Trophoblast cell (in vitro differentiated cells and primary cell): ENCODE measurements around the gene RPL15. TPM values are rescaled to one million over a fixed set of nuclear protein-coding genes. Genes with fewer than 3 reads are reported as not detected.

ENCODE experiments used
- DNase-seq, 2 donors: peaks; one replicate each; pipeline ENCODE4 v3.0.0-alpha.2; 2016
- H2AFZ ChIP-seq: 2 replicates; pipeline ENCODE4 v1.6.1; 2013; ENCODE audit warnings: low read length, moderate library complexity, mild to moderate bottlenecking; ENCODE audit not compliant: insufficient read depth, poor library complexity
- H2AK5ac ChIP-seq: 2 replicates; pipeline ENCODE4 v1.6.1; 2013; ENCODE audit warnings: mild to moderate bottlenecking, low read length
- H2BK120ac ChIP-seq: 2 replicates; pipeline ENCODE4 v1.6.1; 2013; ENCODE audit warnings: low read length, mild to moderate bottlenecking, moderate library complexity; ENCODE audit not compliant: insufficient read depth, poor library complexity
- H2BK12ac ChIP-seq: 2 replicates; pipeline ENCODE4 v1.6.1; 2013; ENCODE audit warnings: mild to moderate bottlenecking, low read length, moderate library complexity
- H2BK5ac ChIP-seq: 2 replicates; pipeline ENCODE4 v1.6.1; 2013; ENCODE audit warnings: low read length, low read depth, moderate library complexity, mild to moderate bottlenecking; ENCODE audit not compliant: poor library complexity
- H3K14ac ChIP-seq: 2 replicates; pipeline ENCODE4 v1.6.1; 2013; ENCODE audit warnings: mild to moderate bottlenecking, low read length
- H3K18ac ChIP-seq: 2 replicates; pipeline ENCODE4 v1.6.1; 2013; ENCODE audit warnings: mild to moderate bottlenecking, low read length
- H3K23ac ChIP-seq: 2 replicates; pipeline ENCODE4 v1.6.1; 2013; ENCODE audit warnings: low read length
- H3K27ac ChIP-seq: 2 replicates; pipeline ENCODE4 v1.5.1; 2013; ENCODE audit warnings: low read depth, mild to moderate bottlenecking, inconsistent platforms, low read length, moderate library complexity
- H3K27me3 ChIP-seq: 2 replicates; pipeline ENCODE4 v1.6.1; 2013; ENCODE audit warnings: inconsistent platforms, mild to moderate bottlenecking, low read length, moderate library complexity; ENCODE audit not compliant: insufficient read depth
- H3K36me3 ChIP-seq, 2 experiments: 1 replicate in 1 of 2; 2 replicates in 1 of 2; pipeline ENCODE4 v1.6.1; 2013; ENCODE audit warnings: low read length in 2 of 2, mild to moderate bottlenecking in 2 of 2, moderate library complexity in 1 of 2; ENCODE audit not compliant: insufficient read depth in 2 of 2, control insufficient read depth in 1 of 2
- H3K4ac ChIP-seq: 2 replicates; pipeline ENCODE4 v1.6.1; 2013; ENCODE audit warnings: low read depth, mild to moderate bottlenecking, low read length, moderate library complexity
- H3K4me1 ChIP-seq, 2 experiments: 1 replicate in 1 of 2; 2 replicates in 1 of 2; pipeline ENCODE4 v1.6.1; 2013; ENCODE audit warnings: low read length in 2 of 2, mild to moderate bottlenecking in 2 of 2, moderate library complexity in 1 of 2; ENCODE audit not compliant: insufficient read depth in 2 of 2, control insufficient read depth in 1 of 2
- H3K4me2 ChIP-seq: 2 replicates; pipeline ENCODE4 v1.6.1; 2013; ENCODE audit warnings: inconsistent platforms, mild to moderate bottlenecking, low read length, moderate library complexity
- H3K4me3 ChIP-seq: 2 replicates; pipeline ENCODE4 v1.5.1; 2013; ENCODE audit warnings: mild to moderate bottlenecking, low read depth, low read length, inconsistent platforms
- H3K79me1 ChIP-seq: one replicate; pipeline ENCODE4 v1.6.1; 2013; ENCODE audit warnings: low read length
- H3K79me2 ChIP-seq: 2 replicates; pipeline ENCODE4 v1.6.1; 2013; ENCODE audit warnings: low read length, mild to moderate bottlenecking; ENCODE audit not compliant: control insufficient read depth, insufficient read depth, poor library complexity
- H3K9ac ChIP-seq: 2 replicates; pipeline ENCODE4 v1.6.1; 2013; ENCODE audit warnings: mild to moderate bottlenecking, low read length
- H3K9me3 ChIP-seq: 2 replicates; pipeline ENCODE4 v1.6.1; 2013; ENCODE audit warnings: low read depth, mild to moderate bottlenecking, control low read depth, inconsistent platforms, low read length; ENCODE audit not compliant: insufficient read depth
- H4K12ac ChIP-seq: 2 replicates; pipeline ENCODE4 v1.6.1; 2013; ENCODE audit warnings: low read depth, mild to moderate bottlenecking, low read length, moderate library complexity
- H4K8ac ChIP-seq: 2 replicates; pipeline ENCODE4 v1.6.1; 2013; ENCODE audit warnings: low read depth, mild to moderate bottlenecking, low read length, moderate library complexity
- H4K91ac ChIP-seq: one replicate; pipeline ENCODE4 v1.6.1; 2013; ENCODE audit warnings: low read depth, mild to moderate bottlenecking, low read length, moderate library complexity
- WGBS: extraction: QIAGEN DNeasy Blood & Tissue Kit; methylation state at CpG from one replicate; pipeline ENCODE4 v1.1.7; 2013; ENCODE audit warnings: missing lambda C conversion rate; ENCODE audit not compliant: insufficient read length, insufficient coverage; ENCODE audit errors: extremely low coverage; 5-methylcytosine and 5-hydroxymethylcytosine counted together
- polyA plus RNA-seq: library from polyadenylated mRNA; stranded (reverse); fragments of 200-250 nt; gene quantifications from 2 replicates; pipeline ENCODE4 v1.2.3, GENCODE V29; 2013

The RPL15 gene
- polyA plus RNA-seq: 2,209 and 2,294 TPM in 2 replicates

- H2AK5ac ChIP-seq: peak within 1 kb of the TSS; percentile 55
These were observed at the start of gene RPL15, which contains the start of gene NKIRAS1 for GRCh38 chr3:23916886-23917678. RPL15 (plus strand) TSS chr3:23917132; CDS start chr3:23917860, 728 bp downstream. NKIRAS1 (minus strand) TSS chr3:23916990; CDS start chr3:23910904, 6,086 bp downstream.

GRCh38 chr3:23867400-23867799 lies 49.5 kb upstream of the RPL15 start:
- H3K9ac ChIP-seq: no peak overlapping the region

More at GRCh38 chr3:23916886-23917678, at the start of gene RPL15, which contains the start of gene NKIRAS1:
- Histone ChIP-seq H2AFZ (peak within 1 kb of the TSS; percentile 48), H3K4me1 (peaks cover 0 to 6% of the 10 kb centered on the region in 2 experiments), H2BK120ac (peak within 1 kb of the TSS; percentile 9), H3K14ac (peak within 1 kb of the TSS; percentile 93), H4K91ac (peak within 1 kb of the TSS; percentile 65), H4K8ac (peak within 1 kb of the TSS; percentile 84), H3K4me3 (peak within 1 kb of the TSS; percentile 97), H3K9ac (peak within 1 kb of the TSS; percentile 98), H3K23ac (no peak within 1 kb of the TSS), H3K9me3 (no peaks in the 10 kb centered on the region), H3K4ac (peak within 1 kb of the TSS; percentile 97), H3K27me3 (peaks cover 2% of the 10 kb centered on the region), H3K36me3 (peaks cover 4 to 17% of the 10 kb centered on the region in 2 experiments), H3K79me2 (peaks cover 17% of the 10 kb centered on the region), H4K12ac (peak within 1 kb of the TSS; percentile 48), H2BK12ac (no peak within 1 kb of the TSS), H3K79me1 (peaks cover 14% of the 10 kb centered on the region), H3K18ac (peak within 1 kb of the TSS; percentile 70), H3K4me2 (peak within 1 kb of the TSS; percentile 84), H2BK5ac (peak within 1 kb of the TSS; percentile 34), H3K27ac (peak within 1 kb of the TSS; percentile 31)
- peak; percentile 97 for DNase-seq
- no CpG with 5 or more reads among the region's 64 CpGs for WGBS

GRCh38 chr3:23867838-23868237 lies 49.1 kb upstream of the RPL15 start:
- Histone ChIP-seq H2BK12ac (no peak overlapping the region), H3K79me1 (no peaks in the 10 kb centered on the region), H4K91ac (no peak overlapping the region), H3K79me2 (no peaks in the 10 kb centered on the region), H3K9me3 (no peaks in the 10 kb centered on the region), H3K27me3 (no peaks in the 10 kb centered on the region), H3K18ac (no peak overlapping the region), H3K23ac (no peak overlapping the region), H4K8ac (no peak overlapping the region), H3K36me3 (no peaks in the 10 kb centered on the region), H3K4me2 (no peak overlapping the region), H3K4ac (no peak overlapping the region), H3K27ac (no peak overlapping the region), H3K4me1 (peaks cover 13% of the 10 kb centered on the region in 2 experiments), H2AK5ac (no peak overlapping the region), H2BK5ac (no peak overlapping the region), H3K9ac (no peak overlapping the region), H4K12ac (no peak overlapping the region), H3K4me3 (no peak overlapping the region), H2AFZ (no peak overlapping the region), H2BK120ac (no peak overlapping the region), H3K14ac (no peak overlapping the region)
- WGBS: no CpG with 5 or more reads among the region's 1 CpG
- DNase-seq: no peak

More at GRCh38 chr3:23867400-23867799, 49.5 kb upstream of the RPL15 start:
- Histone ChIP-seq H3K79me2 (no peaks in the 10 kb centered on the region), H3K18ac (no peak overlapping the region), H3K4me1 (peaks cover 13% of the 10 kb centered on the region in 2 experiments), H2AK5ac (no peak overlapping the region), H4K8ac (no peak overlapping the region), H3K4ac (no peak overlapping the region), H3K27ac (no peak overlapping the region), H2BK120ac (no peak overlapping the region), H2BK12ac (no peak overlapping the region), H3K36me3 (no peaks in the 10 kb centered on the region), H3K27me3 (no peaks in the 10 kb centered on the region), H3K4me2 (no peak overlapping the region), H3K79me1 (no peaks in the 10 kb centered on the region), H3K14ac (no peak overlapping the region), H3K9me3 (no peaks in the 10 kb centered on the region), H3K23ac (no peak overlapping the region), H2BK5ac (no peak overlapping the region), H4K12ac (no peak overlapping the region), H3K4me3 (no peak overlapping the region), H4K91ac (no peak overlapping the region), H2AFZ (no peak overlapping the region)
- WGBS: no CpG with 5 or more reads among the region's 1 CpG
- no peak for DNase-seq

GRCh38 chr3:23869977-23870662 lies 46.8 kb upstream of the RPL15 start:
- no CpG with 5 or more reads among the region's 4 CpGs for WGBS
- H4K91ac ChIP-seq: no peak overlapping the region
- H3K4me3 ChIP-seq: no peak overlapping the region
- no peaks in the 10 kb centered on the region for H3K79me1 ChIP-seq
- H2BK5ac ChIP-seq: no peak overlapping the region
- H4K8ac ChIP-seq: no peak overlapping the region
- H3K27me3 ChIP-seq: no peaks in the 10 kb centered on the region
- H2AFZ ChIP-seq: no peak overlapping the region
- no peaks in the 10 kb centered on the region for H3K79me2 ChIP-seq
- H3K23ac ChIP-seq: no peak overlapping the region
- H3K4me1 ChIP-seq: peaks cover 8 to 13% of the 10 kb centered on the region in 2 experiments
- H3K9ac ChIP-seq: no peak overlapping the region
- H2AK5ac ChIP-seq: no peak overlapping the region
- H2BK12ac ChIP-seq: no peak overlapping the region
- H3K27ac ChIP-seq: no peak overlapping the region
- no peak overlapping the region for H3K4ac ChIP-seq
- no peaks in the 10 kb centered on the region for H3K9me3 ChIP-seq
- H3K4me2 ChIP-seq: no peak overlapping the region
- no peak overlapping the region for H2BK120ac ChIP-seq
- H3K14ac ChIP-seq: no peak overlapping the region
- H3K36me3 ChIP-seq: no peaks in the 10 kb centered on the region
- H3K18ac ChIP-seq: no peak overlapping the region
- peak; percentile 23 to 44 for DNase-seq
- no peak overlapping the region for H4K12ac ChIP-seq
